Ascending aorta (tissue), 2 donors: ENCODE data around the gene DGKD. TPM values are rescaled to one million over a fixed set of nuclear protein-coding genes. Genes with fewer than 3 reads are reported as not detected.

Experiments
- DNase-seq, 2 donors: peaks; one replicate each; pipeline ENCODE4 v3.0.0-alpha.2; 2019; ENCODE audit warnings: low spot score in 2 of 2
- H3K27ac ChIP-seq, 2 donors: fragments of 200-600 bp; sonication (generic); one replicate each; pipeline ENCODE4 v1.5.1; 2016 to 2017; ENCODE audit warnings: mild to moderate bottlenecking in 1 of 2
- H3K27me3 ChIP-seq: fragments of 200-600 bp; sonication (generic); one replicate; pipeline ENCODE4 v1.5.1; 2017
- H3K36me3 ChIP-seq, 2 donors: fragments of 200-600 bp; sonication (generic); one replicate each; pipeline ENCODE4 v1.5.1; 2016
- H3K4me1 ChIP-seq, 2 donors: fragments of 200-600 bp; sonication (generic); one replicate each; pipeline ENCODE4 v1.5.1; 2016 to 2017; ENCODE audit warnings: mild to moderate bottlenecking in 1 of 2
- H3K4me3 ChIP-seq, 2 donors: fragments of 200-600 bp; sonication (generic); one replicate each; pipeline ENCODE4 v1.5.1; 2016 to 2017; ENCODE audit warnings: mild to moderate bottlenecking in 1 of 2
- H3K9me3 ChIP-seq, 2 donors: fragments of 200-600 bp; sonication (generic); one replicate each; pipeline ENCODE4 v1.5.1; 2016
- intact Hi-C: fragments of 100-400 bp; cut with DNase I; formaldehyde crosslinking; loops from one replicate; pipeline ENCODE4 v1.15.1; 2023
- total RNA-seq: library from RNA; depleted of rRNA; stranded (reverse); fragments of >200 nt; gene quantifications from one replicate; pipeline ENCODE4 v1.1.0, GENCODE V29; 2016
- TF ChIP-seq, protein P1 (sequence below), 3 experiments: fragments of 200-600 bp in 2 of 3; fragments of 450-650 bp in 1 of 3; sonication (generic) in 2 of 3; IDR thresholded peaks; one replicate each; pipeline ENCODE4 v1.5.1; 2016 to 2019; ENCODE audit warnings: antibody characterized with exemption in 3 of 3, mild to moderate bottlenecking in 1 of 3, moderate library complexity in 1 of 3

The DGKD gene
- total RNA-seq, 1 donor from 2014 or later, result 28.3 TPM

DNA sequence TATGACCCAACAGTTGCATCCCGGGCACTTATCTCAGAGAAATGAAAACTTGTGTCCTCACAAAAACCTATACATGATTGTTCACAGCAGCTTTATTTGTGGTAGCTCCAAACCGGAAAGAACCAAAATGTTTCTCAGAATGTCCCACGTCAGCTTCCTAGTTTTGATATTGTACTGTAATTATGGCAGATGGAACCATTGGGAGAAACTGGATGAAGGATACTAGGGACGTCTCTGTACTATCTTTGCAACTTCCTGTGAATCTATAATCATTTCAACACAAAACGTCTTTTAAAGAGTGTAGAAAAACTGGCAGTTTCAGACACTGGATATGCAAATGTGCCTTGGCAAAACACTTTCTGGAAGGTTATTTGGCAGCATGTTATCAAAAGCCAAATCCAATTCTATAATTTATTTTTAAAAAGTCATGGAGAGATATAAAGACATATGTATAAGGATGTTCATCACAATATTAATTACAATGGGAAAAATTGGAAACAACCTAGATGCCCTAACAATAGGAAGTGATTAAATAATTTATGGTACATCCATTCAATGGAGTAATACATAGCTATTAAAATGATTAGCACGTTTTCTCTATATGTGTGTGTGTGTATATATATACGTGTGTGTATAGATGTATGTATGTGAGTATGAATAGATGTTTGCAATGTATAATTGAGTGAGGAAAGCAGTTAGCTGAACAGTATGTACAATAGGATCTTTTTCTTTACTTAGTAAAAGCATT, 36.9 kb upstream of the DGKD start:
- H3K4me3 ChIP-seq, result no peak overlapping the region
- no peak for DNase-seq
- intact Hi-C loops, result no loop called here
- H3K27me3 ChIP-seq, result no peaks in the 10 kb centered on the region
- H3K27ac ChIP-seq, result no peak overlapping the region
- TF ChIP-seq, protein P1, sequence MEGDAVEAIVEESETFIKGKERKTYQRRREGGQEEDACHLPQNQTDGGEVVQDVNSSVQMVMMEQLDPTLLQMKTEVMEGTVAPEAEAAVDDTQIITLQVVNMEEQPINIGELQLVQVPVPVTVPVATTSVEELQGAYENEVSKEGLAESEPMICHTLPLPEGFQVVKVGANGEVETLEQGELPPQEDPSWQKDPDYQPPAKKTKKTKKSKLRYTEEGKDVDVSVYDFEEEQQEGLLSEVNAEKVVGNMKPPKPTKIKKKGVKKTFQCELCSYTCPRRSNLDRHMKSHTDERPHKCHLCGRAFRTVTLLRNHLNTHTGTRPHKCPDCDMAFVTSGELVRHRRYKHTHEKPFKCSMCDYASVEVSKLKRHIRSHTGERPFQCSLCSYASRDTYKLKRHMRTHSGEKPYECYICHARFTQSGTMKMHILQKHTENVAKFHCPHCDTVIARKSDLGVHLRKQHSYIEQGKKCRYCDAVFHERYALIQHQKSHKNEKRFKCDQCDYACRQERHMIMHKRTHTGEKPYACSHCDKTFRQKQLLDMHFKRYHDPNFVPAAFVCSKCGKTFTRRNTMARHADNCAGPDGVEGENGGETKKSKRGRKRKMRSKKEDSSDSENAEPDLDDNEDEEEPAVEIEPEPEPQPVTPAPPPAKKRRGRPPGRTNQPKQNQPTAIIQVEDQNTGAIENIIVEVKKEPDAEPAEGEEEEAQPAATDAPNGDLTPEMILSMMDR (IDR thresholded peaks at IDR 0.05), result no peak
- H3K36me3 ChIP-seq, result no peaks in the 10 kb centered on the region
- H3K9me3 ChIP-seq, result no peaks in the 10 kb centered on the region
- no peaks in the 10 kb centered on the region for H3K4me1 ChIP-seq

DNA sequence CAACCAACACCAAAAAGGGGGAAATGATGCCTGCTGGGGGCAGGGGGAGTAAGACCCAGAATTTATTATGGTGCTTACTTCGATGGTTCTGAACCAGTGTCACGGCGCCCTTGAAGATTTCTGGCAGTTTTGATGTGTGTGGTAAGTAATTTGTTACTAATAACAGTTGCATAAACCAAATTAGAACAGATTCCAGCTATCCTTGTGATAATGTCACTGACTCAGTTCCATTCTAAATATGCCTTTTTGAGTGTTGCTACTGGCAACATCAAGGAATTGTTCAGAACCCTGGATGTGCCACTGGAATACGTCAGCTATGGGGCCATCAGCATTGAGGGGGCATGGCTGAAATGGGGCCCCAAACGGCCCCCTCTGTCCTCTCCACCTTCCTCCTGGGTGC, 35.0 kb upstream of the DGKD start:
- H3K27me3 ChIP-seq, result no peaks in the 10 kb centered on the region
- no peaks in the 10 kb centered on the region for H3K9me3 ChIP-seq
- TF ChIP-seq, protein P1 (IDR thresholded peaks at IDR 0.05), result no peak
- intact Hi-C loops, result no loop called here
- H3K27ac ChIP-seq, result no peak overlapping the region
- H3K4me3 ChIP-seq, result no peak overlapping the region
- DNase-seq, result no peak
- H3K4me1 ChIP-seq, result no peaks in the 10 kb centered on the region
- no peaks in the 10 kb centered on the region for H3K36me3 ChIP-seq

DNA sequence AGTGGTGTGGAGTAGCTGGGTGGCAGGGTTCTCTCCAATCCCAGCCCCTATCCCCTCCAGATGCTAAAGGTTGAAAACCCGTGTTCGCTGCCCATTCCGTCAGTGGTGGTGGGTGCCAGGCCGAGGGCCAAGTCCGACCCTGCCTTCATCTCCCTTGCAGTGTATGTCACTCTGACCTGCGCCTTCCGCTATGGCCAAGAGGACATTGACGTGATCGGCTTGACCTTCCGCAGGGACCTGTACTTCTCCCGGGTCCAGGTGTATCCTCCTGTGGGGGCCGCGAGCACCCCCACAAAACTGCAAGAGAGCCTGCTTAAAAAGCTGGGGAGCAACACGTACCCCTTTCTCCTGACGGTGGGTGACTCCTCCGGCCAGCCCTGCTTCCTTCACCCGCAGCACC, 33.8 kb upstream of the DGKD start:
- intact Hi-C loops, result no loop called here
- no peak for DNase-seq
- Histone ChIP-seq H3K9me3 (no peaks in the 10 kb centered on the region), H3K27ac (no peak overlapping the region), H3K4me1 (no peaks in the 10 kb centered on the region), H3K27me3 (no peaks in the 10 kb centered on the region), H3K4me3 (no peak overlapping the region), H3K36me3 (no peaks in the 10 kb centered on the region)
- TF ChIP-seq, protein P1 (IDR thresholded peaks at IDR 0.05), result no peak

DNA sequence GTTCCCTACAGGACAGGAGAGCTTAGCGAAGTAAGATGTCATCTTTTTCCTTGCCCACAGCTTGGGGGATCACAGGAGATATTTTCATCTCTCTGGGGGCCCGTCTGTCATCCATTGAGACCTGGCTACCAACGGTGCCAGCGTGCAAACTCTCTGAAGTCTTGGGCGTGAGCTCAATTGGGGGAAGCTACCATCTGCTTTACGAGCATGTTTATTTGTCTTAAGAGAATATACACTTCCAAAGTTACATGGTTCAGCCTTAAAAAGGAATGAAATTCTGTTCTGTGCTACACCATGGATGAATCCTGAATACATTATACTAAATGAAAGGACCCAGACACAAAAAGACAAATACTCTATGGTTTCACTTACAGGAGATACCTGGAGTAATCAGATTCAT, 33.1 kb upstream of the DGKD start:
- no peak overlapping the region for H3K27ac ChIP-seq
- TF ChIP-seq, protein P1 (IDR thresholded peaks at IDR 0.05), result no peak
- no peak overlapping the region for H3K4me3 ChIP-seq
- H3K27me3 ChIP-seq, result no peaks in the 10 kb centered on the region
- no peak for DNase-seq
- H3K36me3 ChIP-seq, result no peaks in the 10 kb centered on the region
- H3K4me1 ChIP-seq, result no peaks in the 10 kb centered on the region
- H3K9me3 ChIP-seq, result no peaks in the 10 kb centered on the region
- intact Hi-C loops, result no loop called here

DNA sequence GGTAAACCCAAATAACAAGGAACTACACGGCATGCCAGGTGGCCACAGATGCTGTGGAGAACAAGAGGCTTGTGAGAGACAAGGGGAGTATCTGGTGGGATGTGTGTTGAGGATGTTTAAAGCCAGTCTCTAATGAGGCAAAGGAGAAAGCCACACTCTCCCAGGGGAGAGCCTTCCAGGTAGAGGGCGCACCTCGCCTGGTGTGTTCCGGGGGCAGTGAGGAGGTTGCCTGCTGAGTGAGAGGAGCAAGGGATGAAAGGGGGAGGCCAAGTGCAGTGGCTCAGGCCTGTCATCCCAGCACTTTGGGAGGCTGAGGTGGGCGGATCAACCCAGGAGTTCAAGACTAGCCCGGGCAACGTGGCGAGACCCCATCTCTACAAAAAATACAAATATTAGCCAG, 30.4 kb upstream of the DGKD start:
- Histone ChIP-seq H3K4me1 (no peaks in the 10 kb centered on the region), H3K27me3 (no peaks in the 10 kb centered on the region), H3K36me3 (no peaks in the 10 kb centered on the region), H3K27ac (no peak overlapping the region), H3K4me3 (no peak overlapping the region), H3K9me3 (no peaks in the 10 kb centered on the region)
- TF ChIP-seq, protein P1 (IDR thresholded peaks at IDR 0.05), result no peak
- no peak for DNase-seq
- intact Hi-C loops, result no loop called here

DNA sequence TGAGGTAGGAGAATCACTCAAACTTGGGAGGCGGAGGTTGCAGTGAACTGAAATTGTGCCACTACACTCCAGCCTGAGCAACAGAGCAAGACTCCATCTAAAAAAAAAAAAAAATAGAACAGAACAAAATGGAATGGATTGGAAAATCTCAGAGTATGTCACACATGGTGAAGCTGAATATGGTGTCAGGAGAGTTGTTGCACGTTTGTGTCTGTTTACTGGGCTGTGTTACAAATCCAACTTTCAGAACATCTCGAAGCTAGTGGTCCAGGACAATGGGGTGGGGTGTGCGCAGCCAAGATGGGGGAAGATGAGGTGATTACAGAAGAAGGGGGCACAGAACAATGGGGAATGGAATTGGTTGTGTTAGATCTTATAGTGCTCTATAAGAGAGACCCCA, 29.0 kb upstream of the DGKD start:
- DNase-seq, result no peak
- H3K27me3 ChIP-seq, result no peaks in the 10 kb centered on the region

More for the DNA sequence above, 29.0 kb upstream of the DGKD start:
- no peaks in the 10 kb centered on the region for H3K36me3 ChIP-seq
- TF ChIP-seq, protein P1 (IDR thresholded peaks at IDR 0.05), result no peak
- H3K4me1 ChIP-seq, result no peaks in the 10 kb centered on the region
- H3K9me3 ChIP-seq, result no peaks in the 10 kb centered on the region
- intact Hi-C loops, result no loop called here
- H3K4me3 ChIP-seq, result no peak overlapping the region
- H3K27ac ChIP-seq, result no peak overlapping the region
